EH (cell line): Measurements from ENCODE around the gene EXOC7.
A peak's percentile ranks its signal among the peaks of the same experiment; 100 is the strongest.

Experiments
- DNase-seq: peaks from one replicate; pipeline ENCODE4 v3.0.0-alpha.2; 2015; ENCODE audit warnings: low read depth

Gene EXOC7

GRCh38 chr17:76121932-76122430 is 18.4 kb upstream of the EXOC7 start:
- no peak for DNase-seq

- DNase-seq, result no peak
These were observed 17.0 kb upstream of the EXOC7 start for GRCh38 chr17:76120658-76121008.

GRCh38 chr17:76119409-76120371 is 16.1 kb upstream of the EXOC7 start:
- DNase-seq, result no peak

- DNase-seq, result no peak
These were observed 11.7 kb upstream of the EXOC7 start for GRCh38 chr17:76115138-76115754.

- DNase-seq, result no peak
These were observed 8.4 kb upstream of the EXOC7 start for GRCh38 chr17:76111956-76112355.

- DNase-seq, result peak; percentile 29
These were observed 3.9 kb upstream of the EXOC7 start for GRCh38 chr17:76107509-76107908.

GRCh38 chr17:76106703-76107102 is 3.1 kb upstream of the EXOC7 start:
- no peak for DNase-seq

- no peak for DNase-seq
These were observed 1.3 kb upstream of the EXOC7 start for GRCh38 chr17:76104896-76105231.

GRCh38 chr17:76104140-76104895 is 731 bp upstream of the EXOC7 start:
- no peak for DNase-seq

- no peak for DNase-seq
These were observed 678 bp downstream of the EXOC7 start for GRCh38 chr17:76102944-76103273.

- no peak for DNase-seq
These were observed 5.8 kb downstream of the EXOC7 start for GRCh38 chr17:76097716-76098295.

GRCh38 chr17:76095943-76096342 is 7.6 kb downstream of the EXOC7 start:
- no peak for DNase-seq

- DNase-seq, result no peak
These were observed 9.5 kb downstream of the EXOC7 start for GRCh38 chr17:76094046-76094445.

- no peak for DNase-seq
These were observed 10.8 kb downstream of the EXOC7 start for GRCh38 chr17:76092526-76093413.

GRCh38 chr17:76091526-76092286 is 11.9 kb downstream of the EXOC7 start:
- DNase-seq, result no peak

GRCh38 chr17:76090517-76091129 is 13.0 kb downstream of the EXOC7 start:
- DNase-seq, result no peak

- DNase-seq, result no peak
These were observed 13.7 kb downstream of the EXOC7 start for GRCh38 chr17:76089680-76090516.

GRCh38 chr17:76088868-76089576 is 14.6 kb downstream of the EXOC7 start:
- no peak for DNase-seq
